GM12878 (cell line): ENCODE results near the gene OTUB2. TPM values are rescaled to one million over a fixed set of nuclear protein-coding genes. Genes with fewer than 3 reads are reported as not detected.

Experiments used
- BCLAF1 ChIP-seq: fragments of 450-650 bp; IDR thresholded peaks from 2 replicates; pipeline ENCODE4 v1.6.1; 2017; ENCODE audit warnings: antibody characterized with exemption, mild to moderate bottlenecking, moderate library complexity
- CEBPZ ChIP-seq: fragments of 150-350 bp; IDR thresholded peaks from 2 replicates; pipeline ENCODE4 v1.6.1; 2016; ENCODE audit warnings: low read depth, low read length
- IKZF1 ChIP-seq: fragments of 450-650 bp; conservative IDR thresholded peaks from 2 replicates; pipeline ENCODE4 v1.6.1; 2017; ENCODE audit warnings: antibody characterized with exemption, mild to moderate bottlenecking
- KDM1A ChIP-seq: fragments of 200-600 bp; sonication (generic); IDR thresholded peaks from 2 replicates; pipeline ENCODE4 v1.6.1; 2016; ENCODE audit warnings: borderline replicate concordance
- MEF2B ChIP-seq: fragments of 450-650 bp; IDR thresholded peaks from 2 replicates; pipeline ENCODE4 v1.6.1; 2018; ENCODE audit warnings: mild to moderate bottlenecking, moderate library complexity; ENCODE audit not compliant: partially characterized antibody, poor library complexity, severe bottlenecking
- NFYA ChIP-seq: IDR thresholded peaks from 2 replicates; pipeline ENCODE4 v1.6.1; 2011; ENCODE audit warnings: low read depth, mild to moderate bottlenecking, low read length, improper control_type of control experiment, borderline replicate concordance
- NR2C2 ChIP-seq: IDR thresholded peaks from 2 replicates; pipeline ENCODE4 v1.6.1; 2011; ENCODE audit warnings: borderline replicate concordance, low read depth; ENCODE audit not compliant: control insufficient read depth, insufficient read length
- ZZZ3 ChIP-seq: IDR thresholded peaks from 2 replicates; pipeline ENCODE4 v1.6.1; 2011; ENCODE audit warnings: low read depth; ENCODE audit not compliant: control insufficient read depth, insufficient read length
- polyA plus RNA-seq, 11 experiments: library from polyadenylated mRNA; depleted of rRNA in 4 of 11; unstranded in 6 of 11; stranded (reverse) in 5 of 11; fragments of >200 nt; fragmentation: Nextera tagmentation in 4 of 11; fragmentation: Illumina TruSeq in 1 of 11; extraction: Ambion mirVana in 4 of 11; extraction: Trizol in 1 of 11; gene quantifications; 1 replicate in 1 of 11; 2 replicates in 10 of 11; pipeline versions ENCODE4 v1.2.1 to v1.2.3, GENCODE V29; 2011 to 2016; ENCODE audit warnings: inconsistent platforms in 2 of 11, missing spikeins in 2 of 11, low read depth in 1 of 11
- total RNA-seq, 4 experiments: library from RNA; depleted of rRNA in 3 of 4; stranded (reverse); fragments of >200 nt in 3 of 4; fragmentation: Illumina TruSeq in 1 of 4; extraction: Trizol in 1 of 4; gene quantifications; 2 replicates each; pipeline versions ENCODE4 v1.2.1 to v1.2.3, GENCODE V29; 2013 to 2021
- TF ChIP-seq, protein P1 (sequence below): fragments of 450-650 bp; IDR thresholded peaks from 2 replicates; pipeline ENCODE4 v1.6.1; 2014; ENCODE audit warnings: mild to moderate bottlenecking

Gene OTUB2
- total and polyA plus RNA-seq, 10 of the 15 experiments (the other 5 are each of a cell fraction or from before 2014, with no cell fraction given), result 0.05 to 0.82 (median 0.43) TPM

- TF ChIP-seq BCLAF1, result no peak
- TF ChIP-seq IKZF1, result peak; percentile 88
- TF ChIP-seq, protein P1, sequence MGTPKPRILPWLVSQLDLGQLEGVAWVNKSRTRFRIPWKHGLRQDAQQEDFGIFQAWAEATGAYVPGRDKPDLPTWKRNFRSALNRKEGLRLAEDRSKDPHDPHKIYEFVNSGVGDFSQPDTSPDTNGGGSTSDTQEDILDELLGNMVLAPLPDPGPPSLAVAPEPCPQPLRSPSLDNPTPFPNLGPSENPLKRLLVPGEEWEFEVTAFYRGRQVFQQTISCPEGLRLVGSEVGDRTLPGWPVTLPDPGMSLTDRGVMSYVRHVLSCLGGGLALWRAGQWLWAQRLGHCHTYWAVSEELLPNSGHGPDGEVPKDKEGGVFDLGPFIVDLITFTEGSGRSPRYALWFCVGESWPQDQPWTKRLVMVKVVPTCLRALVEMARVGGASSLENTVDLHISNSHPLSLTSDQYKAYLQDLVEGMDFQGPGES, result no peak
- TF ChIP-seq CEBPZ, result no peak
- TF ChIP-seq MEF2B, result peak; percentile 95
- no peak for TF ChIP-seq NR2C2
- TF ChIP-seq NFYA, result no peak
- TF ChIP-seq ZZZ3, result no peak
- TF ChIP-seq KDM1A, result no peak
Measured at GRCh38 chr14:93989939-93990338, 36.2 kb upstream of the OTUB2 start (continued).
